Glomerular visceral epithelial cell (primary cell): Measurements from ENCODE around the gene KIF6.

Source experiments
- DNase-seq: peaks from one replicate; pipeline ENCODE4 v3.0.0-alpha.2; 2016; ENCODE audit errors: extremely low spot score

Gene KIF6

DNA sequence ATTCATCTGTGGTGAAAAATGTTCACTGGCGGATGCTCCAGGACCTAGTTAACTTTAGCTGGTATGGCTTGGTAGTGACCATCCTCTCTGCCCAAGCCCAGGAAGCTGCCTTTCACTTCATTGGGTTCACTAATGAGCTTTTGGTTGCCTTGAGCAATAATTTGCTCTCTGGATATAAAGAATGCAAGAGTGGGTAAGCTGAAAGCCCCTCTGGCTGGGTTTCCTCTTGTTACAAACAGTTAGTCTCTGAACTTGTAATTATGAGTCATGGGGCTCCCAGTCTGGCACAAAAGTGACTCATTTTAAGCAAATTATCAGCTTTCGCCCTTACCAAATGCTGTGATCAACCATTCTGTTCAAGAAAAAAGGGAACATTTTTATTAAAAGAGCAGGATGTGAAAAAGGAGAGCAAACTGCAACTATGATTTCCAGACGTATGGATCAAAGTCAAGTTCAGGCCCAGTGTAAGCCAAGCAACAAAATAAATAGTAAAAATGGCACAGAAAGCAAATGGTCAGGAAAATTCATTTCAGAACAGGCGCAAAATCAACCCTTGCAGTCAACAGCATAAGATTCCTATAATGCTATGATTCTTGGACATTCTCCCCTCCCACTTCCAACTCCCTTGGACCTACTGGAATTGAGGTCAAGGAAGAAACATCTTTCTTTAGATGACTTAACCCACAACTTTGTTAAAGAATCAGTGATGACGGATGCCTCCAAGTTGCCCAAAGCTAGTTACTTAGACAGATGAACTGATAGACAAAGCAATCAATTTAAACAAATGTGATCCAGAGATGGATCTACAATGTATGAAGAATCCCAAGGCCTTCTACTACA, 272.7 kb downstream of the KIF6 start:
- DNase-seq = peak; percentile 92

DNA sequence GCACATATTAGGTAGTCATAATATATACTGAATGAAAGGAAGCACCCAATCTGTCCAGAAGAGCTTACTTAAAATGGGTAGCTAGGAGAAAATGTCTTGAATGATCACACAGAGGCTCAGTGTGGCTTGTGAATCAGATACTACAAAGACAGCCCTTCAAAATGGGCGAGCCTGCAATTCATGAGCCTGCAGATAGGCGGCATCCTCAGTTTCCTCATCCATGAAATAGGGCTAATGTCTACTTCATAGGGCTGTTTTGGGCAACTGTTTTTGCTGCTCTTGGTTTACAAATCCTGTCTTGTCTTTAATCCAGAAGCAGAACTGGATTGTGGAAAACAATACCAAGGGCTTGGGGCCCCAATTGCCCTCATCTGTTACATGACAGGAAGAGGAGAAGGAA, 273.4 kb downstream of the KIF6 start:
- peak; percentile 50 for DNase-seq

DNA sequence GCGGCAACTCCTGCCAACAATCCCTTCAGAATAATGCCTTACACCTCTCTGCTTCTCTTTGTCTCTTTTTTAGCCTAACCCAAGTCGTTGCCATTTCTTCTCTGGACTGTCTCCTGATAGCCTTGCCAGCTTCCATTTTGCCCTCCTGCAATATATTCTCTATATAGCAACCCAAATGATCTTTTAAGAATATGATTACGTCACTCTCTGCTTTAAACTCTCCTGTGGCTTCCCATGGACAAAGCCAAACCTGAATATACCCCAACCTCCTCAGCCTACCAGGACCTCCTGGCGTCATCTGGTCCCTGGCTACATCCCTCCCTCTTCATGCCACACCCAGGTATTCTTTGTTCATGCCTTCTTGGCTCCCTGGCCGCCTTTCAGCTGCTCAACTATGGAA, 276.2 kb downstream of the KIF6 start:
- DNase-seq = no peak

DNA sequence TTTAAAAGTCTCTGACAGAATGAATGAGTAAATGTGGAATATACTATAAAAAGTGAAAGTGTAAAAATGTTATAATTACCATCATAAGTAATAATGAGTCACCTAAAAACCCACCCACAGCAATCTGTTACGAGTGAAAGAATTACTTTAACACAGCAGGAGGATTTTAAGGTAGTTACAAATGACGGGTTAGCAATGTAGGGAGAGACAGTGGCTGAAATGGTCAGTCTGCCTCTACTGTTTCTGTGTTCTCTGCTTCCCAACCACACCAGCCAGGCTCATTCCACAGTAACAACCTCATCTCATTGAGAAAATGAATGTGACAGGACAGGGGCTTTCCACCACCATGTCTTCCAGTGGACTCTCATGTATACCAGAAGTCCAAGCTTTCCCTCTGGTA, 278.3 kb downstream of the KIF6 start:
- peak; percentile 54 for DNase-seq

- DNase-seq = no peak
Measured at GRCh38 chr6:39445667-39446066, 279.5 kb downstream of the KIF6 start.

DNA sequence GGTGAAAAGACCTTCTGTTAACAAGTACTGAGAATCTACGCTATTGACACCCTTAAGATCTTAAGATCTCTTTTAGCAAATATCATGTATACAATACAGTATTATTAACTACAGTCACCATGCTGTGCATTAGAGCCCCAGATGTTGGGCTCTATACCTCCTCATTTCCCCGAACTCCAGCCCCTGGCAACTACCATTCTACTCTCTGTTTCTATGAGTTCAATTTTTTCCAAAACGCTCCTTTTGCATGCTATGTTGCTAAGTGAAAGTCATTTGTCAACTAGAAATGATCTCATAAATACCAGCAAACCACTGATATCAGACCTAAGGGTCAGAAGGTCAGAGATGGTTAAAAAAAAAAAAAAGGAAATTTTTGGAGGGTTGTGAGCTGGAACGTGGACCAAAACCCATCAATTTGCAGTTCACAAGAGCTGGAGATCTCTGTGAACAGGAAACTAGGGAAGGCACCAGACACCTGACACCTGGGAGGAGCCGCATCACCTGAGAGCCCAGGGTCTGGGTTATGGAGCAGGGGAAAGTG, 280.7 kb downstream of the KIF6 start:
- DNase-seq = peak; percentile 47

DNA sequence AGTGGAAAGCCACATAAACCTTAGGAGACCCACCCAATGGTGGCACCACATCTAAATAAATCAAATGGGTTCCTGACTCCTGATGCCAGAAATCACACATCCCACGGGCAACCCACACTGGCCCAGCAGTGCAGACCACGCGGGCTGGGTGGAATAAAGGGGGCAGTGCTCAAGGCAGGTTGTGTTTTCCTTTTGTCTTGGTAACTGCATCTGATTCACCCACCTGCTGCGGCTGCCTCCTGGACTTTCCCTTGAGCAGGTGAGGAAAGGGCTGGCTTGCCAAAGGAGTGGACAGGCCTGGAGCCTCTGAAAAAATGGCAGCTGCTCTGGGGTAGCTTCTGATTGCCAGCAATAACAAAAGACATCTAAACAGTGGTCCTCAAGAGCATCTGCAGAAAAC, 283.2 kb downstream of the KIF6 start:
- DNase-seq = no peak

GRCh38 chr6:39441301-39441700, 283.9 kb downstream of the KIF6 start:
- no peak for DNase-seq

DNA sequence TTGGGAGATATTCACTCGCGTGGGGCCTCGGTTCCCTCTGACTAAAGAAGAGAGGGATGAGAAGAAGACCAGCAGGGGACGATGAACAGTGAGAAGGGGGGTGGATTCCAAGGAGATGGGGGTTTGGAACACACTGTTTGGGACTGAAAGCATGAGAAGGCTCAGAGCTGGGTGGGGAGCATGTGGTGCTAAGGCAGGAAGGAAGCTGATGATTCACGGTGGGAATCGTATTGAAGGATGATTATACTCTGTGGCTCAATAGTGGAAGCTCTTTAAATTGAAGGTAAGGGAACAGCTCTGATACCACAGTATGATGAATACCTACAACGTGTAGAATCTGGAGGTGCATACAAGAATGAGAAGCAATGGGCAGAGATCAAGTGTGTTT, 285.2 kb downstream of the KIF6 start:
- no peak for DNase-seq

DNA sequence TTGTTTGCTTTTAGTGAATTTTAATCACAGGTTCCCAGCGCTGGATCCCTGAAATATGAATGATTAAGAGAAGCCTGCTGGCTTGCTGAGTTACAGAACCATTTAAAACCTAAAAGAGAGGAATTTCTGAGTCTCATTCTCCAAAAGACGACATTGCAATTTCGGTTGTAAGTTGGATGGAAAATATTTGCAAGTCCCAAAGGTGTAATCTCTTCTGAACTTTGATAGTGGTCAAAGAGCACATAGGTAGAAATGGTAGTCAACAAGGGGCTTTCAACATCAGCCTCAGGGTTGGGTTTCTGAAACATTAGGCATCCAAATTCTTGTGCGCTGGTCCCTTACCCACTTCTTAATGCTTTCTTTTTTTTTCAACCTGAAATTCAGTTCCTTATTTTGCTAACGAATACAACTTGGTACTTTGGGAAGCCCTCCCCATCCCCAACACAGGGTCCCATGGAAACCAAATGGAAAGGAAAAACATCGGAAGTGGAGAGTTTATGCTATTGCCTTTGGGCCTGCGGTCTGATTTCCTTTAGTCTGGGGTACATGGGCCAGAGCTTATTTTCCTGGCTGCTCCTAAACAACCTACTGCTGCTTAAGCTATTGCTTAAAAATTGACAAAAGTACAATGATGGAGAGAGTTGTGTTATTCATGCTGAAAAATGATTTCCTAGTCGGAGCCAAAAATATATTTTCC, 285.7 kb downstream of the KIF6 start:
- DNase-seq = no peak

GRCh38 chr6:39433630-39434029, 291.6 kb downstream of the KIF6 start:
- DNase-seq = no peak

- peak; percentile 31 for DNase-seq
Measured at GRCh38 chr6:39432330-39433025, 292.7 kb downstream of the KIF6 start.

DNA sequence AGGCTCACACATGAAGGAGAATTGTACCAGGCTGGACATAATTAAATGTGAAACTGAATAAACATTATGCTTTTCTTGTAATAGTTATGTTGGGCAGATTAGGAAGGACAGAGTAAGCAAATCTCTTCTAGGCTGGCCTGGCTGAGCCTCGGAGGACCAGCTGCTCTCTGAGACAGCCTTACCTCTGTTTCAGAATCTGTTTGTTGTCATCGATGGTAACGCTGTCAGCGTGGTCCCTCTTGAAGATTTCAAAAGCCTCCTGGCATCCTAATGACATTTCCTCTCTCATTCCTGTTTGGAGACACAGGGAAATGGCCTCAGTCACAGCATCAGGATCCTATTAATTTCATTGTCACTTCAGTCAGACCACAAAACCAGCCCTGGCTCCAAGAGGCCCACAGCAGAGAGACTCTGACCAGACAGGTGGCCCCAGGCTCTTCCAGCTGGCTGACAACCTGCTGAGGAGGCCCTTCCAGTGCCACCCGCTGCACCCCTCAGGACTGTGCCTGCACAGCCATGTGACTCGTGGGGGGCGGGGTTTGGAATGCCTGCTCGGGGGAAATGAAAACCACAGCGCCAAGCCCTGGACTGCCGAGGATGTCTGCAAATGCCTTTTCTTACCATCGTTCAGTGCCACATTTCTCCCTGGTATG, 294.2 kb downstream of the KIF6 start:
- peak; percentile 35 for DNase-seq

GRCh38 chr6:39430446-39430845, 294.8 kb downstream of the KIF6 start:
- no peak for DNase-seq

- no peak for DNase-seq
Measured at GRCh38 chr6:39428816-39429215, 296.4 kb downstream of the KIF6 start.

- DNase-seq = no peak
Measured at GRCh38 chr6:39428152-39428551, 297.1 kb downstream of the KIF6 start.

DNA sequence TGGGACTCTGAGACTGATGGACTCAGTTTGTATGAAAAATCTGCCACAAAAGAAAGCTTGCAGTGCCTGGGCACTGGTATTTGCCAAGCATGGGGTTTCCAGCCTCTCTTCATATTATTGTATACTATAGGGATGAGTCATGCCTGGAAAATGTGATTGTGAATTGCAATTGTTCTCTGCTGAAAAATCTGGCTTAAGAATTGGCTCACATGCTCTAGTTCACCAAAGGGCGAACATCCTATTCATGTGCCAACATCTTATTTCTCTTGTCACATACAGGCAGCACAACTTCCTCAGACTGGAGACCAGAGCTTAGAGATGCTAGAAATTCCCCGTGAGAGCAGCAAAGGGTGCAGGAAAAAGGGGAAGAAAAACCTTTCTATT, 299.1 kb downstream of the KIF6 start:
- peak; percentile 76 for DNase-seq

GRCh38 chr6:39425346-39426072, 299.7 kb downstream of the KIF6 start:
- no peak for DNase-seq

DNA sequence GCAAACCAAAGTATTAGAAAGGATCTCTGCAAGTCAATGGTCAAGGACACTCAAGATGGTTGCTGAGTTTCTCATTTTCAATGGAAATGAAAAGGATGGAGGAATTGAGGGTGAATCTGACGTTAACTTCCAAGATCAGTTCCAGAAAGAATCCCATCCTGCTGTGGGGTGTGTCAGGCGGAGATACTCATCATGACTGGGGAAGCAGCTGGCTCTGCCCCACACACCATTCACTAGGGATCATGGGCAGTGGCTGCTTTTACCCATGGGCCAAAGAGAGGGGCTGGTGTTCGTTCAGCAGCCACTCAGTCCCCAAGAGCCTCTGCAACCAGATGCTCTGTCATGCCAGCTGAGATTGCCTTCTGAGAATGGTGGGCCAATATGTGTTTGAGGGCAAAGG, 300.4 kb downstream of the KIF6 start:
- no peak for DNase-seq

DNA sequence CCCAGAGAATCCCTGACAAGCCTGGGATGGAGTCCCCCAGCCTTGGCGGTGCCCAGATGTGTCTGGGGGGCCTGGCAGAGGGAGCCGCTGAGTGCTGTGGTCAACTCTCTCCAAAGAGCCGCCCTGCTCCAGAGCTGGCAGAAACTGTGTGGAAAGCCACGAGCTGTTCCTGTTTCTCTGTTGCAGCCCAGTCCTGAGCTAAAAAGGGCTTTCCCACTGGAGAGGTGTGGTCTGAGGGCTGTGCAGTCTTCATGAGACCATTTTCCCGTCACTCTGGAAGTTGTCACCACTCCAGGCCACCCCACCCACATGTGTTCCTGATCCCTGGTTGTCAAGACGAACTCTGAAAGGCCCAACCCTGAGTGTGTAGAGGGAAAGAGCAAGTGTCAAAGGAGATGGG, 303.0 kb downstream of the KIF6 start:
- DNase-seq = no peak
